Astrocyte of the spinal cord (primary cell): ENCODE data around the gene ST6GAL1.
"Not testable (repeated sequence)": the region's sequence is repeated elsewhere in the genome, so short reads cannot be mapped to it uniquely, and the experiment has no call there.

Experiments used
- DNase-seq: peaks from one replicate; pipeline ENCODE4 v3.0.0; 2011; ENCODE audit warnings: low read depth, low spot score
- H3K4me3 ChIP-seq: 2 replicates; pipeline ENCODE4 v1.5.1; 2011; ENCODE audit warnings: low read depth, mild to moderate bottlenecking, low read length, moderate library complexity
- CTCF ChIP-seq: IDR thresholded peaks from 2 replicates; pipeline ENCODE4 v1.5.1; 2012; ENCODE audit warnings: low read depth, mild to moderate bottlenecking, low read length, inconsistent platforms
- in situ Hi-C: cut with HindIII; loops from 2 replicates; pipeline ENCODE4 v1.10.0; 2017; ENCODE audit warnings: low sequenced_read_pairs

ST6GAL1 gene

GRCh38 chr3:186888569-186888968 is 41.8 kb upstream of the ST6GAL1 start:
- no peak for TF ChIP-seq CTCF
- in situ Hi-C loops = no loop called here
- no peak for DNase-seq
- H3K4me3 ChIP-seq = no peak overlapping the region

GRCh38 chr3:186889698-186890097 is 40.6 kb upstream of the ST6GAL1 start:
- DNase-seq, H3K4me3 ChIP-seq, in situ Hi-C loops: not testable (repeated sequence)

GRCh38 chr3:186890911-186891310 is 39.4 kb upstream of the ST6GAL1 start:
- TF ChIP-seq CTCF = no peak
- no peak overlapping the region for H3K4me3 ChIP-seq
- in situ Hi-C loops = no loop called here
- no peak for DNase-seq

DNA sequence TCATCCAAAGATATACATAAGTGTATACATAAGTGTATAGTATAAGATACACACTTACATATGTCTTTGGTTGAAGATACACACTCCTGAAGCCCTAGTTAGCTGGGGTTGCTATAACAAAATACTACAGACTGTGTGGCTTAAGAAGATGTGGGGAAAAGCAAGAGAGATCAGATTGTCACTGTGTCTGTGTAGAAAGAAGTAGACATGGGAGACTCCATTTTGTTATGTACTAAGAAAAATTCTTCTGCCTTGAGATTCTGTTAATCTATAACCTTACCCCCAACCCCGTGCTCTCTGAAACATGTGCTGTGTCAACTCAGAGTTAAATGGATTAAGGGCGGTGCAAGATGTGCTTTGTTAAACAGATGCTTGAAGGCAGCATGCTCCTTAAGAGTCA is 37.3 kb upstream of the ST6GAL1 start:
- DNase-seq, H3K4me3 ChIP-seq, in situ Hi-C loops: not testable (repeated sequence)

GRCh38 chr3:186895406-186895805 is 34.9 kb upstream of the ST6GAL1 start:
- in situ Hi-C loops = no loop called here
- DNase-seq = no peak
- no peak overlapping the region for H3K4me3 ChIP-seq
- no peak for TF ChIP-seq CTCF

DNA sequence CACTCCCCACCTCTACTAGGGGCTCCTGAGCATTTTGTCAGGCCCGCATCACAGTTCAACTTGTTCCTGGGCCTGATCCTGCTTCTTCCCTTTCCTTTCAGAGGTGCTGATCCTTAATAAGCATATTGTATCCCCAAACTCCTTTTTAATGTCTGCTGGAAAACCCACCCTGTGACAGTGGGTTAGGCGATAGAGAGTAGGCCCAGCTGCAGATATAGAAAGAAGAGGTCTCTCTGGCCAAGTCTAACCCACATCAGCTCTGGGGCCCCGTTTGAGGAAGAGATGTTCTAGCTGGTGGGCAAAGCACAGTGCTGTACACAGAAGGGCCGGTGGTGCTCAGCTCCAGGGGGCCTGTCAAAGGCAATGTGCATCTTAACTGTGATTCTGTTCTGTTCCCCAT is 34.3 kb upstream of the ST6GAL1 start:
- no peak for DNase-seq
- in situ Hi-C loops = no loop called here
- no peak overlapping the region for H3K4me3 ChIP-seq

GRCh38 chr3:186896875-186897274 is 33.5 kb upstream of the ST6GAL1 start:
- no peak for DNase-seq
- in situ Hi-C loops = no loop called here
- no peak overlapping the region for H3K4me3 ChIP-seq
- no peak for TF ChIP-seq CTCF

More for the DNA sequence above, 34.3 kb upstream of the ST6GAL1 start:
- no peak for TF ChIP-seq CTCF

DNA sequence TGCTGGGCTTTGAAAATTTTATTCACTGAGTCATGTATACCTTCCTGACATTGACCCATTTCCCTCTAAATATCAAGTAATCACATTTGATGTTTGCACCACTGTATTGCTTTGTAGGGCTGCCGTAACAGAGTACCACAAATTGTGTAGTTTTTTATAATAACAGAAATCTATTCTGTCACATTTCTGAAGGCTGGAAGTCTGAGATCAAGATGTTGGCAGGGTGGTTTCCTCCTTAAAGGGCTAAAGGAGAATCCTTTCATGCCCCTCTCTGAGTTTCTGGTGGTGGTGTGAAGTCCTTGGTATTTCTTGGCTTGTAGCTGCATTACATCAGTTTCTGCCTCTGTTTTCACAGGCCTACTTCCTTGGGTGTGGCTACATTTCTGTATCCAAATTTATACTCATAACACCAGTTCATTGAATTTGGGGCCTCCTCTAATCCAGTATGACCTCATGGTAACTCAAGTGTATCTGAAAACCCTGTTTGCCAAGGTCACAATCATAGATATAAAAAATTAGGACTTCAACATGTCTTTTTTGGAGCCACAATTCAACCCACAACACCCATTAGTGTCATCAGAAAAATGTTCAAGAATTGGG is 29.1 kb upstream of the ST6GAL1 start:
- in situ Hi-C loops = no loop called here
- DNase-seq = peak; percentile 46
- no peak overlapping the region for H3K4me3 ChIP-seq
- no peak for TF ChIP-seq CTCF
